Testis (tissue), 2 donors: ENCODE results near the gene CHMP6.

Experiments
- POLR2A ChIP-seq: fragments of 450-650 bp; IDR thresholded peaks from one replicate; pipeline ENCODE4 v1.6.1; 2017; ENCODE audit warnings: antibody characterized with exemption, mild to moderate bottlenecking, moderate library complexity
- TF ChIP-seq, protein P1 (sequence below), 3 experiments: fragments of 450-650 bp in 2 of 3; fragments of 200-600 bp in 1 of 3; sonication (generic) in 1 of 3; IDR thresholded peaks; one replicate each; pipeline ENCODE4 v1.5.1; 2016 to 2019; ENCODE audit warnings: antibody characterized with exemption in 3 of 3, mild to moderate bottlenecking in 2 of 3, moderate library complexity in 1 of 3

DNA sequence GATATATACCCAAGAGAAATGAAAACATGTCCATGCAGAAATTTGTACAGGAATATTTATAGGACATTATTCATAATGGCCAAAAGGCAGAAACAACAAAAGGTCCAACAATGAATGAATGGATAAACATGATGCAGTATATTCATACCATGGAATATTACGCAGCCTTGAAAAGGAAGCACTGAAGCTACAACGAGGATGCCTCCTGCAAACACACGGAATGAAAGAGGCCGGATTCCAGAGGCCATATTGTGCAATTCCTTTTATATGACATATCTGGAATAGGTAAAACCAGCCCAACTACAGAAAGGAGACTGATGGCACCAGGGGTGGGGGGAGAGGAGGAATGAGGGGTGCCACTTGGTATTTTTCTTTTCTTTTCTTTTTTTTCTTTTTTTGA, 14.5 kb upstream of the CHMP6 start:
- TF ChIP-seq, protein P1, sequence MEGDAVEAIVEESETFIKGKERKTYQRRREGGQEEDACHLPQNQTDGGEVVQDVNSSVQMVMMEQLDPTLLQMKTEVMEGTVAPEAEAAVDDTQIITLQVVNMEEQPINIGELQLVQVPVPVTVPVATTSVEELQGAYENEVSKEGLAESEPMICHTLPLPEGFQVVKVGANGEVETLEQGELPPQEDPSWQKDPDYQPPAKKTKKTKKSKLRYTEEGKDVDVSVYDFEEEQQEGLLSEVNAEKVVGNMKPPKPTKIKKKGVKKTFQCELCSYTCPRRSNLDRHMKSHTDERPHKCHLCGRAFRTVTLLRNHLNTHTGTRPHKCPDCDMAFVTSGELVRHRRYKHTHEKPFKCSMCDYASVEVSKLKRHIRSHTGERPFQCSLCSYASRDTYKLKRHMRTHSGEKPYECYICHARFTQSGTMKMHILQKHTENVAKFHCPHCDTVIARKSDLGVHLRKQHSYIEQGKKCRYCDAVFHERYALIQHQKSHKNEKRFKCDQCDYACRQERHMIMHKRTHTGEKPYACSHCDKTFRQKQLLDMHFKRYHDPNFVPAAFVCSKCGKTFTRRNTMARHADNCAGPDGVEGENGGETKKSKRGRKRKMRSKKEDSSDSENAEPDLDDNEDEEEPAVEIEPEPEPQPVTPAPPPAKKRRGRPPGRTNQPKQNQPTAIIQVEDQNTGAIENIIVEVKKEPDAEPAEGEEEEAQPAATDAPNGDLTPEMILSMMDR (IDR thresholded peaks at IDR 0.05): no peak
- TF ChIP-seq POLR2A: no peak
